SW 1271 (cell line): ENCODE data around the gene MAD1L1.
"Not testable (repeated sequence)": the region's sequence is repeated elsewhere in the genome, so short reads cannot be mapped to it uniquely, and the experiment has no call there.

Experiments
- DNase-seq, 2 experiments: peaks; one replicate each; lab custom pipeline; 2025; lab: John Stamatoyannopoulos, UW

Gene MAD1L1

DNA sequence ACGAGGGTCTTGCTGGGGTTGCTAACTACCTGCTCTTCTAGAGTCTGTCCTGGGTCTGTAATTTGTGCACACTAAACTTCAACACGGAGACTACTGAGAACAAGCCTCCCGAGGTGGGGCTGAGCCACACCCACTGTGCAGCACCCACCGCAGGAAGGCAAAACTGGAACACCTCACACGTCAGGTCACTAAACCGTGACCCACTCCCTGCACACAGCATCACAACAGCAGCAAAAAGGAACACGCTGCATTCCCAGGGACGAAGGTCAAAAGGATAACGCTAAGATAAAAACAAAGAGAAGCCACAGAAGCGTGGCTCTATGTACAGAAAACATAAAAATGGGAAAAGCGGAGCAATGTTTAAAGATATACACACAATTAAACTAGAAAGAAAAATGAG, 170.1 kb downstream of the MAD1L1 start:
- DNase-seq, result no peak

DNA sequence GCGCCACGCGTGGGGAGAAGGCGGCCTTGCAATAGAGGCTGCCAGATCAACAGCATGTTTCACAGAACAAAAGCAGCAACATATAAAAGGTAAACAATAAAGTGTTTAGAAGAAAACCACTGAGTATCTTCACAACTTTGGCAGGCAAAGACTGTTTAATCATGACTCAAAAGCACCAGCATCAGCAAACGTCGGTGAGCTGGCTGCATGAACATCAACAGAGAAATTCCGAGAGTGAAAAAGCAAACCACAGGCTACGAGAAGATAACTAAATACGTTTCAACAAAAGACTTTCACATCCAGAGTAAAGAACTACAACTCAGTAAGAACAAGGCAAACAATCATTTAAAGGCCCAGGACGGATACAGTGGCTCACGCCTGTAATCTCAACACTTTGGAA, 172.0 kb downstream of the MAD1L1 start:
- DNase-seq, result no peak

DNA sequence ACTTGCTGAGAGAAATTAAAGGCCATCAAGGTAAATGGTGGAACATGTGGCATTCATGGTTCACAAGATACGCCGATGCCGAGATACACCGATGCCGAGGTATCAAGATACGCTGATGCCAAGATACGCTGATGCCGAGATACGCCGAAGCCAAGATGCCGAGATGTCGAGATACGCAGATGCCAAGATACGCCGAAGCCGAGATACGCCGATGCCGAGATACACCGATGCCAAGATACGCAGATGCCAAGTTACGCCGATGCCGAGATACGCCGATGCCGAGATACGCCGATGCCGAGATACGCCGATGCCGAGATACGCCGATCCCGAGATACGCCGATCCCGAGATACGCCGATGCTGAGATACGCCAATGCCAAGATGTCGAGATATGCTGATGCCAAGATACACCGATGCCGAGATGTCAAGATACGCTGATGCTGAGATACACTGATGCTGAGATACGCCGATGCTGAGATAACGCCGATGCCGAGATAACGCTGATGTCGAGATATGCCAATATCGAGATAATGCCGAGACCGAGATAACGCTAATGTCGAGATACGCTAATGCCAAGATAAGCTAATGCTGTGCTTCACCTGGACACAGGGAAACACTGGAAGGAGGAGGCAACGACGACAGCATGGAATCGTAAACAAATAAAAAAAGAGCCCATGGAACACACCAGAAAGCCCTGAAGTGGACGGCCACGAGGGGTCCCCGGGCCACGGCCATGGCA, 172.6 kb downstream of the MAD1L1 start:
- DNase-seq, result no peak

DNA sequence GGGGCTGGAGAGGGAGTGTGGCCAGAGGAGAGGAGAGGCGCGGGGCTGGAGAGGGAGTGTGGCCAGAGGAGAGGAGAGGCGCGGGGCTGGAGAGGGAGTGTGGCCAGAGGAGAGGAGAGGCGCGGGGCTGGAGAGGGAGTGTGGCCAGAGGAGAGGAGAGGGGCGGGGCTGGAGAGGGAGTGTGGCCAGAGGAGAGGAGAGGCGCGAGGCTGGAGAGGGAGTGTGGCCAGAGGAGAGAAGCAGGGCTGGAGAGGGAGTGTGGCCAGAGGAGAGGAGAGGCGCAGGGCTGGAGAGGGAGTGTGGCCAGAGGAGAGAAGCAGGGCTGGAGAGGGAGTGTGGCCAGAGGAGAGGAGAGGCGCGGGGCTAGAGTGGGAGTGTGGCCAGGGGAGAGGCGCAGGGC, 174.5 kb downstream of the MAD1L1 start:
- DNase-seq, result not testable (repeated sequence)

DNA sequence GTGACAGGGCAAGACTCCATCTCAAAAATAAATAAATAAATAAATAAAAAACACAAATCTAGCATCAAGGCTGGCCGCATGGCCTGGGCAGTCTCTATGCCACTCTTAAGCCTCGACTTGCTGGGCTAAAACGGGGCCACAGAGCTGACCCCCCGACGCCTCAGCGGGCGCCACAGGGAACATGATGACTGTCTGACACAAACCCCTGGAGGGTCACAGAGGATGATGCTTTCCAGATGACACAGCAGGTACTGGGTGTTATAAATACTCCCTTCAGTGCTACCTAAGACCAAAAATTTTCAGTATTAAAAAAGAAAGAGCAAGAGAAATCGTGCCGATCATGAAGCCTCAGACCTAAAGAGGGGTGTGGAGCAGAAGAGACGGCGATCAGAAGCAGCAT, 176.8 kb downstream of the MAD1L1 start:
- no peak for DNase-seq

DNA sequence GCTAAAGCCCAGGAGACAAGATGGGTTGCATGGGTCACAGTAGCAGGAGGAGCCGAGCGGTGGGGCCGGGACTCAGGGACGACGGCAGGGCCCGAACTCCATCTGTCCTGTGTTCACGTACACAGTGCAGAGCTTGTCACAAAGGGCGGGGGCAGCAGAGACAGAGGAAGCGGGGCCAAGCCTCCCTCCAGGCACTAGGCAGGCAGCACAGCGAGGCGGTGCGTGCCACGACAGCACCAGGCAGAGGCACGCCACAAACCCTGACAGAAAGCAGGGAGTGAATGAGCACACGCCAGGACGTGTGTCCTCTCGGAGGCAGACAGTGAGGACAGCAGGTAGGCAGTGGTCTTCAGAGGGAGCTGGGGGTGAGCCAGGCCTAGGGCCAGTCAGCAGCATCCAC, 177.8 kb downstream of the MAD1L1 start:
- DNase-seq, result no peak

DNA sequence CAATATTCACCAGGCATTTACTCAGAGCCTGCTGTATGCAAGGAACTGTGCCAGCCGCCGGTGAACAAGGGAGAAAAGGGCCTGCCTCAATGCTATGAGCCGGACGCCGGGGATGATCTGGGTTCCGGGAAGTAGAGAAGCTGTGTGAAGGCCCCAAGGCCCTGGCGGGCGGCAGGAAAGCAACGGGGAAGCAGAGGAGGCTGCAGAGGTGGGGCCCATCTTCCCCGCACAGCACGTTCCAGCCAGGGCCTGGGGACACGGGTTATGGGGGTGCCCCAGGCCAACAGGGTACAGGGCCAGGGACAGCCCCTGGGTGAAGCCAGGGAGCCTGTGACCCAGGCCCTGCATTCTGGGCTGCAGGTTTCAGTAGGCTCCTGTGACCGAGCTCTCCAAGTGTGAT, 179.3 kb downstream of the MAD1L1 start:
- no peak for DNase-seq

DNA sequence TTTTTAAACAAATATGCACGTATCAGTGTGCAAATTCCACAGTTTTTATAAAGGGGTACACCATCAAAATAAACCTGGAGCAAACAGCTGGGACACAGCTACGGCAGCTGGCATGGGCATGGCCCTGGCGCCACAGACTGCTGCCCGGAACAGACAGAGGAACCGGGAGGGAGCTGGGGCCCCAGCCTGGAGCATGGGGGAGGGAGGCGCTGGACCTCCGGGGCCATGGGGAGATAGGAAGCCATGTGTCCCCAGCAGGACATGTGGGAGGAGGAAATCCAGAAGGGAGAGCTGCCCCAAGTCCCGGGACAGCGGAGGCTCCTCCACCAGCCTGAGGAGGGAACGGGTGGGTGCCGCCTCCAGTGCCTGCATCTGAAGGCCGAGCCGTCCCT, 180.1 kb downstream of the MAD1L1 start:
- DNase-seq, result no peak

DNA sequence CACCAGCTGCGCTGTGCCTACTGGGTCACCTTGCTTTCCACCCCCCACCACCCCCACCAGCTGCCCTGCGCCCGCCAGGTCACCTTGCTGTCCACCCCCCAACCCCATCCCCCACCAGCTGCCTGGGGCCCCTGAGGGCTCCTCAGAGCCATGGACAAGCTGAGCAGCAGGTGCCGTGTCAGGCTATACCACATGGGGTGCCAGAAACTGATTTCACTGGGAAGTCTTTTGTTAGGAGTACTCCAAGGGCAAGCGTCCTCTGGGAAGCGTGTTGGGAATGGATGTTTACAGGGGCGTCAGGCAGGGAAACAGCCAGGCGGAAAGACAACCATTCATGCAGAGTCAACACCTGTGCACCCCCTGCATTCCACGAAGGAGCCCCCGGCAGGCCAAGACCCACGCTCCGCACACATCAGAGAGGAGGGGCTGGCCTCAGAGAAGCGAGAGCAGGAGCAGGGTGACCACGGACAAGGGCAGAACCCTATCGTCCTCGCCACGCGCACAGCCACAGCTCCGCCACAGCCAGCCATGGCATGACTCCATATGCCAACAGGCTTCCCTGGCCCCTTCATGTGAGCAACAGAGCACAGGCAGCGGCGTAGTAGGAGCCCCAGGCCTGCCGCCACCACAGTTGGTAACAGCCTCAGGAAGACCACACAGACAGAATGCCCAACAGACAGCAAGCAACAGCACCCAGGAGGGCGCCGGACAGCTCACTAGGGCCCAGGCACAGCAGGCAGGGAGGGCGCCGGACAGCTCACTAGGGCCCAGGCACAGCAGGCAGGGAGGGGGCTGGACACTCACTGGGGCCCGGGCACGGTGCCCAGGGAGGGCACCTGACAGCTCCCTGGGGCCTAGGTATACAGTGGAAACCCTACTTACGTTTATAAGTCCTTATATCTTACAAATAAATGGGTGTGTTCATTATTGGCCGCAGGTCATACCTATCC, 180.8 kb downstream of the MAD1L1 start:
- no peak for DNase-seq

DNA sequence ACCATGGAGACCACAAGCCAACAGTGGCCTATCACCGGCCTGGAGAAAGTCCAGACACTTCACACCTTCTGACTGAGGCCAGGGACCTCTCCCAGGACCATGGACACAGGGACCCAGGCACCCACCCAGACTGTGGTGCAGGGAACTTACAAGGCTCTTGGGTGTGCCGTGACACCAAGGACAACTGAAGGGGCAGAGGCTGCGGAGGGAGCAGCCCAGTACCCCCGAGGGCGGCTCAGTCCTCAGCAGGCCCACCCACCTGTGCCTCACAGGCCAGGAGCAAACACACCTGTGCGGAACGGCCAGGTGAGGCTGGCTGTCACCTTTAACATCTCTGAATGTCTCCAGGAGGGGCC, 182.3 kb downstream of the MAD1L1 start:
- no peak for DNase-seq

DNA sequence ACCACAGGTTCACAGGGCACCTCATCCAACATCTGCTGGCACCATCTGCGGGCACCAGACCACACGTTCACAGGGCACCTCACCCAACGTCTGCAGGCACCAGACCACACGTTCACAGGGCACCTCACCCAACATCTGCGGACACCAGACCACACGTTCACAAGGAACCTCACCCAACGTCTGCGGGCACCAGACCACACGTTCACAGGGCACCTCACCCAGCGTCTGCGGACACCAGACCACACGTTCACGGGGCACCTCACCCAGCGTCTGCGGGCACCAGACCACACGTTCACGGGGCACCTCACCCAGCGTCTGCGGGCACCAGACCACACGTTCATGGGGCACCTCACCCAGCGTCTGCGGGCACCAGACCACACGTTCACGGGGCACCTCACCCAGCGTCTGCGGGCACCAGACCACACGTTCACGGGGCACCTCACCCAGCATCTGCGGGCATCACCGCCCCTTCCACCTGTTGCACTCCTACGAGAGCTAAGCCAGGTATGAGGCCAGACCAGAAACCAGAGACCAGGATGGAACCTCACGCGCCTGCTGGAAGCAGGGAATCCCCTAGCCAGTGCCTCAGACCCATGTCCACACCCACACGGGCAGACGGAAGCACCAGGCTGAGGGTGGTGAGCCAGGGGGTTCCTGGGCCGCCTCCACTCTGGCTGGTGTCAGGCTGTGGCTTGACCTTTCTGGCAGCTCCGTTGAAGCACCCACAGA, 182.8 kb downstream of the MAD1L1 start:
- DNase-seq, result no peak

DNA sequence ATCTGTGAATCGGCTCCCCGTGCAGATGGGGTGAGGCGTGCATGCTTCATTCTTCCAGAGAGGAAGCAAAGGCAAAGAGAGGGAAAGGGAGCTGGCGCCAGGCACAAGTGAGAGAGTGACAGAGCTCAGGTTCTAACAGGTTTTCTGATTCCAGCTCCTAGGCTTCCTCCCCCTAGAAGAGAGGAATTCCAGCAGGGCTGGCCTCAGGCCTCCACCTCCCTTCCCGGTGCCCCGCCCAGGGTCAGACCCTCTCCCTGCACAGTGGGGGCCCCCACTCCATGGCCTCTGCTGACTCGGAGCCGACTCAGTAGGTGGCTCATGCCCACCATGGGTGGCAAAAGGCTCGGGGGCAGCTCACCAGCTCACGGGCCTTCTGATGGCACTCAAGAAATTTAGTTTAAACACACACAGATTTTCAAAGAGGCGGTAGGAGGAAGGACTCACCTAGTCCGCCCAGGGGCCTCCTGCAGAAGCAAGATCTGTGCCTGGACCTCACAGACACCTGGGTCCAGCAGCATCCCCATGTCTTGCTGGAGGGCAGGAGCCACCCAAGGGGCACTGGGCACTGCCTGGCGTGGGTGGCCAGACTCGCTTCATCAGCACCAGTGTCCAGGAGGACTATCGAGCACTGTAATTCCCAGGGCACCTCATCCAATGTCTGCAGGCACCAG, 183.5 kb downstream of the MAD1L1 start:
- no peak for DNase-seq

DNA sequence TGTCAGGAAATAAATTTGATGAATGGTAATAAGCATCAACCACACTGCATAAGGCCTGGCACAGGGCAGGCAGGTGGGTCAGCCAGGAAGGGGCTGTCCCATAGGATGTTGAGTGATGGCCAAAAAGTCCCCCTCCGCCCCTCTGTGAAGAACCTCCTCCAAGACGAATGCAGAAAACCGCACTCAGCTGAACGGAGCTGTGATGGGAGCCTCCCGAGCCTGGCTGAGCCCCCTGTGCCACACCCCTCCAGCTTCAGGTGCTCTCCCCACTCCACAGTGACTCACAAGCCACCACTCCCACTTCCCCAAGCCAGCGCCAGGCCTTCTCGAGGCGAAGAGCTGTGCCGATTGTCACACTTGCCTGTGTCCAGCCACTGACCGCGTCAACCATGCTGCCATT, 184.2 kb downstream of the MAD1L1 start:
- DNase-seq, result no peak

DNA sequence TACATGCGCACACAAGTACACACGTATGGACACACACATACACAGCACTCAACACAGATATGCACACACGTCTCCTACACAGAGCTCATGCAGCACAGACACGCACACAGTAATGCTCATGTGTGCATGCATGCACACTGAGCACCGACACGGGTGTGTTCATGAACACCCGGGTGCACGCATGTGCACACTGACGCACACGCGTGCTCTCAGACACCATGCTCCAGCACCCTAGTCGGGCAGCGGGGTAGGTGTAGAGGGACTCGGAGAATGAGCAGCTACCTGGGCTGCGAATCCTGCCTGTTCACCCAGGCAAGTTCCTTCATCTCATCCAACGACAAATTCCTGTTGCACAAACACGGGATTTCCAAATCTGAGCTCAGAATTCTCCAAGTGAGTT, 184.7 kb downstream of the MAD1L1 start:
- DNase-seq, result no peak

DNA sequence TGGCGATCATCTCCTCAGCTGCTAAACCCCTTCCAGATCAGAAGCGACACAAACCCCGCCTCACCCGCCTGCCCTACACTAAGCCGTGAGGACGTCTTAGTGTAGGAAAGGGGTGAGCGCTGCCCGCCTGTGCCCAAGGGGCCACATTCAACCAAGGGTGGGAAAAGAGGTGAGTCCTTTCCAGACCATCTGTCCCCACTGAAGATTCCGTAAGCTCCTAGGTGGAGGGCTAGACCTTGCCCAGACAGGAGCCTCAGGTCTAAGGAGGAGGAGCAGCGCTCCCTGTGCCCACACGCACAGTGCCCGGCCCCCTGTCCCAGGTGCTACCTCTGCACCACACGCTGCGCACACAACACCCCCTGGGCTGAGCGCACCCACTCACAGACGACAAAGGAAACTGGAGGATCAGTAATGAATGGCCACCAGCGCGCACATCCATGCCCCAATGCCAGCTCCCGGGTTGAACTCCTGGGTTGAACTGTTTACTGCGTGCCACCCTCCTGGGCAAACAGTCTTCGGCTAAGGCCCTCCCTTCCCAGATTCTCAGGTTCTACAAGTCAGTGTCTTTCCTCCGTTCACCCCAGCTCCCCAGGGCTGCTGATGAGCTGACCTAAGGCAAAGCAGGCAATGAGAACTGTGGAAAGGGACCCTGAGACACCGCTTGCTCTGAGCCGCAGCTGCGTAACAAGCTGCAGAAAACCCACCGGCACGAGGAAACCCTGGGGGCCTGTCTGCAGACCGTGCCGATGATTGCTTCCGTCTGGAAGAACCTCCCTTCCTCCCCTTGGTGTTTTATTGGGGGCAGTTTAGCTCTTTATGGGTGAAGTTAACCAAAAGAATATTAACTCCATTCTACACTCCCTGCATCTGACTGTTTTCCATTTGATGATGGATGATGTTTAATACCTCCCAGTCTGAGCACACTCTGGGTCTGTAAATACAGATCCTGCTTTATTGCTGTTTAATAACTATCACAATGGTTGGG, 185.9 kb downstream of the MAD1L1 start:
- DNase-seq, result no peak

DNA sequence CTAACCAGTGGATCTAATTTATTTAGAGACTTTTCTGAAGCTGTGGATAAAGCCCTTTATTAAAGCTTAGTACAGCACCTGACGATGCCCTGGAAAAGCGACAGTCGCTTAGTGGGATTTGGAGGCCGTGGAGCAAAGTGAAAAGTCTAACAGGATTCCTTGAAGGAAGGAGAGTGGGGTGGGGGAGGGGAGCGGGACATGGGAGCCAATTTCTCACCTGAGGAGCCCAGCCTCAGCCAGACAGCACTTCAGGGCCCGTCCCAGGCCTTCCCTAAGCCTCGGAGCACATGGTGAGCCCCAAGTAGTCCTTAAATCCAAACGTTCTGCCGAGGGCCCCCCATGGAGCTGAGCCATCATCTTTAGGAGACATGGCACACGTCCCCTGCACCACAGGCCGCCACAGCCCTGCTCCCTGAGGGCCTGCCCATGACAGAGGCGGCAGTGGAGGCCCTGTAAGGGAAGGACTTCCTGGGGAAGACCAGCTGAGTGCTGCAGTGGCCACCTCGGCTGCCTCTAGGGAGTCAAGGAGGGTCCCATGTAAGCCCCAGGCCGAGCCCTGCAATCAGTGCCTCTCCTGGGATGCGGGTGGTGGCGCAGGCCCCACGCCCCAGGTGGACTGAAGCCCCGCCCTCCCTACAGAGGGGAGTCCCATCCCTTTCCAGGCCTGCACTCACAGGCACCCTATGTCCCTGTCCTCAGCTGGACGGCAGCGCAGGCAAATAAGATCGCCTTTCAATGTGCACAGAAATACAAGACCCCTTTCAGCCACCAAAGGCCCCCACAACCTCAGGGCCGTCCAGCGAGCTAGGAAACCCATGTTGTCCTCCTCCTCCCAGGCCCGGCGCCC, 187.0 kb downstream of the MAD1L1 start:
- no peak for DNase-seq

DNA sequence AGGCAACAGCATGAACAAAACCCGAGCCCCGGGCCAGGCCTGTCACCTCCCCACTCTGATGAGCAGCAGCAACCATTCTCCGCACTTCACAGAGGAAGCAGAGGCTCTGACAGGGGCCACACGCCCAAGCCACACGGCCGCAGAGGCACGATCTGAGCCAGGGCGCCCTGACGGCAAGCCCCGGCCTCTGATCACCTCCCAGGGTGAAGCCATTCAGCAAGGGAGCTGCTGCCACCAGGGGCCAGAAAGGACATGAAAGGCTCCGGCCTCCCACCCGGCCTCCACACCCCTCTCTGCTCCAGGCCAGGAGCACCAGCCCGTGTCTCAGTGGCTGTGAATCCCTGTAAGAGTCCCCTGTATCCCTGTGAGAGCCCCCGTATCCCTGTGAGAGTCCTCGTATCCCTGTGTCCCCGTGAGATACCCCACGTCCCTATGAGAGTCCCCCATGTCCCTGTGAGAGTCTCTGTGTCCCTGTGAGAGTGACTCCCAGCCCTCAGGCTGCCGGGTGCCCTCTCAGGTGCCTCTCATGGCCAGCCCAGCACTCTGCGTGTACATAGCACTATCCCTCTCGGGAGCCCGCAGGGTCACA, 187.8 kb downstream of the MAD1L1 start:
- no peak for DNase-seq

DNA sequence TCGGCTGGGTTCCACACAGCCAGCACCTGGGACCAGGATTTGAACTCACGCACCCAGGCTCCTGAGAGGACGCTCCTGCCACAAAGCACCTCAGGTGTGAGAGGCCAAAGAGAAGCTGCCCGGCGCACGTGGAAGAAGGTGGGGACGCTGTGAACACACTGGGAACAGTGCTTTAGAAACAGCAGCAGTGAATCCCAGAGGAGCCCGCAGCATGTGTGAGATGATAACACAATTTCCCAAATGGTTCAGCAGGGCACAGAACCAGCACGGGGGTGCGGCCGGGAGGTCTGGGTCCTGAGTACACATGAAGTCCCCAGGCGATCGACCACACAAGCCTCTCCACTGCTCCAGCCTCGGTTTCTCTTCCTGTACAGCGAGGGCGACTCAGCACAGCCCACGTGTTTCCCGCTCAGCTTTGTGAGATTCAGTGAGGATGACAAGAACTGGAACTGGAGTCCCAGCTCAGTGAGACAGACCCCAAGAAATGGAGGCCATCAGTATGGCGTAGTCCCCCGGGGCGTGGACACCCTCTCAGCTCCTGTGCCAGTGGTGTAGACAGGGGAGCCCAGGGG, 188.3 kb downstream of the MAD1L1 start:
- no peak for DNase-seq

DNA sequence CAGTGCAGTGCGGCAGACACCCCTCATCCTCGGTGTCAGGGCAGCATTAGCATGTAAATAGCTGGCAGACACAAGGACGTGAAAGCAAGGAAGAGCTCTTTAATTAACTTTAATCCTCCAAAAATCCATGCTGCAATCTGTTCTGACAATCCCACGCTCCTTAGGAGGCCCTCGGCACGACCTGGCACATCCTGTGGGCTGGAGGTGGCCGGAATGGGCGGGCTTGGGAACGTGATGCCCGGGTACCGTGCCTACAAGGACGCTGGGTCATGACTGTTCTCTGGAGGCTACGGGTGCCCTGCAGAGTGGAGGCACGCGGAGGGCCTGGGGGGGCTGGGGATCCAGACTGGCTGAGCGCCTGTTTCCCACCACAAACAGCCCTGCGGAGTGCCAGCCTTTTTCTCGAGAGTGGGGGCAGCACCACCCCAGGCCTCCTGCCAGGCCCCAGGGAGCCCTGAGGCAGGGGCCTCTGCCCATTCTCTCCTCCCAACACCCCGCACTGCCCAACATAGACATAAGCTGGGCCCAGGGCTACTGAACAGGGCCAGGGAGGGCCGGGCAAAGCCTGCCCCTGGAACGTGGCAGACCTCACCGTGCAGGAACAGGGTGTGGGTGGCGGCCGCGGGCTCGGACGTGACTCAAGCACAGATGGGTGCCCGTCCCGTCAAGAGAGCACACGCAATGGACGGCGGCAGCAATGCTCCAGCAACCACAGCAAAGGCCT, 189.3 kb downstream of the MAD1L1 start:
- no peak for DNase-seq
